ENCODE results near the gene FGF18.
"Not testable (repeated sequence)": the region's sequence is repeated elsewhere in the genome, so short reads cannot be mapped to it uniquely, and the experiment has no call there.

The FGF18 gene

DNA sequence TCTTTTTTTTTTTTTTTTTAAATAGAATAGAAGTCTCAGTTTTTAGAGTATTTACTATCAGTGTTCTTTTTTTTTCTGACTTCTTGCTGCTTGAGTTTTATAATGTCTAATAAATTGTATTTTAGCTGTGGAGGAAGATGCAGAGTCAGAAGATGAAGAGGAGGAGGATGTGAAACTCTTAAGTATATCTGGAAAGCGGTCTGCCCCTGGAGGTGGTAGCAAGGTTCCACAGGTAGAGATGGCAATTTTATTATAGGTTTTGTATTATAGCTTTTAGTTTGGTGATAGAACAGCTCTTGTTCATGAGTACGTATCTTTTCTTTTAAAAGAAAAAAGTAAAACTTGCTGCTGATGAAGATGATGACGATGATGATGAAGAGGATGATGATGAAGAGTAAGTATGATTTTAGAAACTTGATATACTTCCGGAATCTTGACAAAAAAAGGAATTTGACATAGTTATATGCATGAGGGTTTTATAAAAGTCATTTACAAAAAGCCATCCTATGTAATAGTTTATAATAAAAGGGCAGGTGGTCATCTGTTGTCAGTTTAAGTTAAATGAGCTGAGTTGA lies 26.8 kb upstream of the FGF18 start:
- H3K27ac ChIP-seq, result no peak overlapping the region
- H3K4me3 ChIP-seq, result no peak overlapping the region
- no peak for DNase-seq (ENCODE audit: low spot score)
- TF ChIP-seq, protein P1, sequence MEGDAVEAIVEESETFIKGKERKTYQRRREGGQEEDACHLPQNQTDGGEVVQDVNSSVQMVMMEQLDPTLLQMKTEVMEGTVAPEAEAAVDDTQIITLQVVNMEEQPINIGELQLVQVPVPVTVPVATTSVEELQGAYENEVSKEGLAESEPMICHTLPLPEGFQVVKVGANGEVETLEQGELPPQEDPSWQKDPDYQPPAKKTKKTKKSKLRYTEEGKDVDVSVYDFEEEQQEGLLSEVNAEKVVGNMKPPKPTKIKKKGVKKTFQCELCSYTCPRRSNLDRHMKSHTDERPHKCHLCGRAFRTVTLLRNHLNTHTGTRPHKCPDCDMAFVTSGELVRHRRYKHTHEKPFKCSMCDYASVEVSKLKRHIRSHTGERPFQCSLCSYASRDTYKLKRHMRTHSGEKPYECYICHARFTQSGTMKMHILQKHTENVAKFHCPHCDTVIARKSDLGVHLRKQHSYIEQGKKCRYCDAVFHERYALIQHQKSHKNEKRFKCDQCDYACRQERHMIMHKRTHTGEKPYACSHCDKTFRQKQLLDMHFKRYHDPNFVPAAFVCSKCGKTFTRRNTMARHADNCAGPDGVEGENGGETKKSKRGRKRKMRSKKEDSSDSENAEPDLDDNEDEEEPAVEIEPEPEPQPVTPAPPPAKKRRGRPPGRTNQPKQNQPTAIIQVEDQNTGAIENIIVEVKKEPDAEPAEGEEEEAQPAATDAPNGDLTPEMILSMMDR (IDR thresholded peaks at IDR 0.05), result no peak

DNA sequence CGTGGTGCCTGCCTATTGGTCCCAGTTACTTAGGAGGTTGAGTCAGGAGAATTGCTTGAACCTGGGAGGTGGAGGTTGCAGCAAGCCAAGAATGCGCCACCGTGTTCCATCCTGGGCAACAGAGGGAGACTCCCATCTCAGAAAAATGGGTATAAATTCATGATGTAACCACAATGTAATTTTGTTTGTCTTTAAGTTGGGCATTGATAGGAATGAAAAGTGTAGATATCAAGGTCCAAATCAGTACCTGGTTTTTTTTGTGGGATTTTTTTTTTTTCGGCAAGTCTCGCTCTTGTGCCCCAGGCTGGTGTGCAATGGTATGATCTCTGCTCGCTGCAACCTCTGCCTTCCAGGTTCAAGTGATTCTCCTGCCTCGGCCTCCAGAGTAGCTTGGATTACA lies 24.4 kb upstream of the FGF18 start:
- no peak for DNase-seq (ENCODE audit: low spot score)
- H3K4me3 ChIP-seq, result no peak overlapping the region
- no peak overlapping the region for H3K27ac ChIP-seq
- TF ChIP-seq, protein P1 (IDR thresholded peaks at IDR 0.05), result no peak

DNA sequence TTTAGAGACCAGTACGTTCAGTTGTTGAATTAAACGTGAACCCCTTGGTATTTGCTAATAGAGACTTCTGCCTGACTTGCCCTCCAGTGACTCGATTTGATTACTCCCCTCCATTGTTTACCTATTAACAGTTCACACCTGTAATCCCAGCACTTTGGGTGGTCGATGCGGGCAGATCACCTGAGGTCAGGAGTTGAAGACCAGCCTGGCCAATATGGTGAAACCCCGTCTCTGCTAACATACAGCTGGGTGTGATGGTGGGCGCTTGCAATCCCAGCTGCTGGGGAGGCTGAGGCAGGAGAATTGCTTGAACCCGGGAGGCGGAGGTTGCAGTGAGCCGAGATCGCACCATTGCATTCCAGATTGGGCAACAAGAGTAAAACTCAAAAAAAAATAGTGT lies 22.9 kb upstream of the FGF18 start:
- H3K4me3 ChIP-seq; DNase-seq (ENCODE audit: low spot score); H3K27ac ChIP-seq: not testable (repeated sequence)

DNA sequence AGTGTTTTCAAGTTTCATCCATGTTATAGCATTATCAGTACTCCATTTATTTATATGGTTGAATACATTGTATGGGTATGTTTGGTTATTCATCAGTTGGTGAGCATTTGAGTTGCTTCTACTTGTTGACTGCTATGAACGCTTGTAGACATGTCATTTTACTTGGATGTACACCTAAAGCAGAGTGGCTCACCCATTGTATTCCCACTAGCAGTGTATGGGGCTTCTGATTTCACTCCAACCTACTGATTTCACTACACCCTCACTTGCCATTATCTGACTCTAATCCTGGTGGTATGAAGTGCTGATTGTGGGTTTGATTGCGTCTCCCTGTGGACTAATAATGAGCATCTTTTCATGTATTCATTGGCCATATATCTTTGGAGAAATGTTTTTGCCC lies 22.3 kb upstream of the FGF18 start:
- TF ChIP-seq, protein P1 (IDR thresholded peaks at IDR 0.05), result no peak
- DNase-seq (ENCODE audit: low spot score), result no peak
- Histone ChIP-seq H3K4me3 (no peak overlapping the region), H3K27ac (no peak overlapping the region)

DNA sequence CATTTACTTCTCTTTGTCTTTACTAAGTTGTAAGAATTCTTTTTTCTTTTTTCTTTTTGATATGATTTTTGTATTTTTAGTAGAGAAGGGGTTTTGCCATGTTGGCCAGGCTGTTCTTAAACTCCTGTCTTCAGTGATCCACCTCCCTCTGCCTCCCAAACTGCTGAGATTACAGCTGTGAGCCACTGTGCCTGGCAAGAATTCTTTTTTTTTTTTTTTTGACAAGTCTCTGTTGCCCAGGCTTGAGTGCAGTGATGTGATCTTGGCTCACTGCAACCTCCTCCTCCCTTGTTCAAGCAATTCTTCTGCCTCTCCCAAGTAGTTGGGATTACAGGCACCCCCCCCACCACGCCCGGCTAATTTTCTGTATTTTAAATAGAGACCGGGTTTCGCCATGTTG lies 21.8 kb upstream of the FGF18 start:
- DNase-seq (ENCODE audit: low spot score), result no peak
- TF ChIP-seq, protein P1 (IDR thresholded peaks at IDR 0.05), result no peak
- no peak overlapping the region for H3K27ac ChIP-seq

DNA sequence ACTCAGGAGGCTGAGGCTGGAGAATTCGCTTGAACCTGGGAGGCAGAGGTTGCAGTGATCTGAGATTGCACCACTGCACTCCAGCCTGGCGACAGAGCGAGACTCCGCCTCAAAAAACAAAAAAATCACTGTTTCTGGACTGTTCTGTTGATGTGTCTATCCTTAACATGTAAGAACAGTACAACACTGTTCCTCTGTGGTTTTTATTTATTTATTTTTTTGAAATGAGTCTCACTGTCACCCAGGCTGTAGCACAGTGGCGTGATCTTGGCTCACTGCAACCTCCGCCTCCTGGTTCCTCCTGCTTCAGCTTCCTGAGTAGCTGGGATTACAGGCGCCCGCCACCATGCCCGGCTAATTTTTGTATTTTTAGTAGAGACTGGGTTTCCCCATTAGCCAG lies 20.8 kb upstream of the FGF18 start:
- H3K4me3 ChIP-seq; H3K27ac ChIP-seq; DNase-seq (ENCODE audit: low spot score): not testable (repeated sequence)

More for the DNA sequence above, 21.8 kb upstream of the FGF18 start:
- H3K4me3 ChIP-seq, result no peak overlapping the region

DNA sequence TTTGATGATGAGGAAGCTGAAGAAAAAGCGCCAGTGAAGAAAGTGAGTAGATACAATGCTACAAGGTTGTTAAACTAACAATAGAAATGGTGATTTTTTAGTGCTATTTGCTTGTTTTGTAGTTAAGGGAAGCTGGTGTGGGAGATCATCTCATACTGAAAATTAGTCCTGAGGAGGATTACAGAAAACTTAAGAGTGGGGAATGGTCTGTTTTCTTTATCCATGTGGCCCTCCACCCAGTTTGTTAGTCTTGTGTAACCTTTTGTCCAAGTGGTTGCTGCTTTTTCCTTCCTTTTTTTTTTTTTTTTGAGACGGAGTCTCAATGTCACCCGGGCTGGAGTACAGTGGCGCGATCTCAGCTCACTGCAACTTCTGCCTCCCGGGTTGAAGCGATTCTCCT lies 19.3 kb upstream of the FGF18 start:
- TF ChIP-seq, protein P1 (IDR thresholded peaks at IDR 0.05), result no peak
- no peak for DNase-seq (ENCODE audit: low spot score)

DNA sequence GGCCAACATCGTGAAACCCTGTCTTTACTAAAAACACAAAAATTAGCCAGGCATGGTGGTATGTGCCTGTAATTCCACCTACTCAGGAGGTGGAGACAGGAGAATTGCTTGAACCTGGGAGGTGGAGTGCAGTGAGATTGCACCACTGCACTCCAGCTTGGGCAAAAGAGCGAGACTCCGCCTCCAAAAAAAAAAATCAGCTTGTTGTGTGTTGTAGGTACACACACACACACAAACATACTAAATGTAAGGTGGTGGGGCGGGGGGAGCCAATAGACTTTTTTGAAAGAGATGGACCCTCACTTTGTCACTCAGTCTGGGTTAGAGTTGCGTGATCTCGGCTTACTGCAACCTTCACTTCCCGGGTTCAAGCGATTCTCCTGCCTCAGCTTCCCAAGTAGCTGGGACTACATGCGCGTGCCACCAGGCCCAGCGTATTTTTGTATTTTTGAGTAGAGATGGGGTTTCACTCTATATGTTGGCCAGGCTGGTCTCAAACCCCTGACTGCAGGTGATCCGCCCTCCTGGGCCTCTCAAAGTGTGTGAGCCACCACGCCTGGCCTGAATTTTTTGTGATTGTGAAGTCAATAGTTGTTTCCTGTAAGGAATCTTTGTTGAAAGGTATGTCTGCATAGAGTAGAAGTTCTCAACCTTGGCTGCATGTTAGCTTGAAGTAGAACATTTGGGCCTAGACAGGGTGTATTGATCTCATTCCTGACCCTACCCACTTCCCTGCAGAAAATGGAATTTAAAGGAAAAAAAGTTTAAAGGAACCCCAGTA lies 18.1 kb upstream of the FGF18 start:
- H3K4me3 ChIP-seq, result no peak overlapping the region
- TF ChIP-seq, protein P1 (IDR thresholded peaks at IDR 0.05), result no peak
- H3K27ac ChIP-seq, result no peak overlapping the region
- no peak for DNase-seq (ENCODE audit: low spot score)

More for the DNA sequence above, 19.3 kb upstream of the FGF18 start:
- H3K4me3 ChIP-seq, result no peak overlapping the region
- no peak overlapping the region for H3K27ac ChIP-seq

DNA sequence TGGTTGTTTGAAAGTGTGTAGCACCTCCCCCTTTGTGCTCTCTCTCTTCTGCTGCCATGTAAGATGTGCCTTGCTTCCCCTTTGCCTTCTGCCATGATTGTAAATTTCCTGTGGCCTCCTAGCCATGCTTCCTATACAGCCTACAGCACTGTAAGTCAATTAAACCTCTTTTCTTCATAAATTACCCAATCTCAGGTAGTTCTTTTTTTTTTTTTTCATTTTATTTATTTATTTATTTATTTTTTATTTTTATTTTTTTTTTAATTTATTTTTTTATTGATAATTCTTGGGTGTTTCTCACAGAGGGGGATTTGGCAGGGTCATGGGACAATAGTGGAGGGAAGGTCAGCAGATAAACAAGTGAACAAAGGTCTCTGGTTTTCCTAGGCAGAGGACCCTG lies 16.7 kb upstream of the FGF18 start:
- not testable (repeated sequence) for H3K4me3 ChIP-seq; DNase-seq (ENCODE audit: low spot score); H3K27ac ChIP-seq

Measured in coronary artery (tissue), 2 donors.